Esophagus squamous epithelium (tissue), 4 donors: ENCODE results near the gene ITIH5.

ENCODE experiments used
- POLR2A ChIP-seq, 4 donors: fragments of 450-650 bp; IDR thresholded peaks; one replicate each; pipeline ENCODE4 v1.6.1; 2017; ENCODE audit warnings: antibody characterized with exemption in 4 of 4, mild to moderate bottlenecking in 4 of 4, moderate library complexity in 3 of 4
- TF ChIP-seq, protein P1 (sequence below), 6 experiments: fragments of 450-650 bp in 4 of 6; fragments of 200-600 bp in 2 of 6; sonication (generic) in 2 of 6; IDR thresholded peaks; one replicate each; pipeline ENCODE4 v1.5.1; 2016 to 2019; ENCODE audit warnings: antibody characterized with exemption in 6 of 6, mild to moderate bottlenecking in 4 of 6, moderate library complexity in 4 of 6

DNA sequence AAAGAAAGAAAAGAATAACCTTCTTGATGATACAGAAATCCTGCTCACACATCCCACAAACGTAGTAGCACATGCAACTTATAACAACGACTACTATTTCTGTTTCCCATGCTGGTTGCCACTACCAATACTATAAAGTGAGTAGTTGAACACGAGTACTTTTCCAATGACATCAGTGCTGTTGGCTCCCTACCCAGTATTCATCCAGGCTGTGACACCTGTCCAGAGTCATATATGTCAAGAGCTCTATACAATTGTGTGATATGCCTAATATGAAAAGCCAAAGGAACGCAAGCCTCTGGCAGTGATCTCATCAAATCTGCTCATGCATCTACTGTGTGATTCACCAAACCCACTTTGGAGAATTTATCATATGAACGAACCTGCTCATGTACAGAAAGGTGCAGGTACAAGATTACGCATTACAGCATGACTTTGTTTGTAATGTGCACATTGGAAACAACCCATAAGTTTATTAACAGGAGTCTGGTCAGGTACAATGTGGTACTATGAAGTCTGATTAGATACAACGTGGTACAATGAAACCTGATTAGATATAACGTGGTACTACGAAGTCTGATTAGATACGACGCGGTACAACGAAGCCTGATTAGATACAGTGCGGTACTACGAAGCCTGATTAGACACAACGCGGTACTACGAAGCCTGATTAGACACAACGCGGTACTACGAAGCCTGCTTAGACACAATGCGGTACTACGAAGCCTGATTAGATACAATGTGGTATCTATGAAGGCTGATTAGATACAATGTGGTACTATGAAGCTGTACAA lies 5.8 kb upstream of the ITIH5 start:
- TF ChIP-seq, protein P1, sequence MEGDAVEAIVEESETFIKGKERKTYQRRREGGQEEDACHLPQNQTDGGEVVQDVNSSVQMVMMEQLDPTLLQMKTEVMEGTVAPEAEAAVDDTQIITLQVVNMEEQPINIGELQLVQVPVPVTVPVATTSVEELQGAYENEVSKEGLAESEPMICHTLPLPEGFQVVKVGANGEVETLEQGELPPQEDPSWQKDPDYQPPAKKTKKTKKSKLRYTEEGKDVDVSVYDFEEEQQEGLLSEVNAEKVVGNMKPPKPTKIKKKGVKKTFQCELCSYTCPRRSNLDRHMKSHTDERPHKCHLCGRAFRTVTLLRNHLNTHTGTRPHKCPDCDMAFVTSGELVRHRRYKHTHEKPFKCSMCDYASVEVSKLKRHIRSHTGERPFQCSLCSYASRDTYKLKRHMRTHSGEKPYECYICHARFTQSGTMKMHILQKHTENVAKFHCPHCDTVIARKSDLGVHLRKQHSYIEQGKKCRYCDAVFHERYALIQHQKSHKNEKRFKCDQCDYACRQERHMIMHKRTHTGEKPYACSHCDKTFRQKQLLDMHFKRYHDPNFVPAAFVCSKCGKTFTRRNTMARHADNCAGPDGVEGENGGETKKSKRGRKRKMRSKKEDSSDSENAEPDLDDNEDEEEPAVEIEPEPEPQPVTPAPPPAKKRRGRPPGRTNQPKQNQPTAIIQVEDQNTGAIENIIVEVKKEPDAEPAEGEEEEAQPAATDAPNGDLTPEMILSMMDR (IDR thresholded peaks at IDR 0.05), result no peak
- no peak for TF ChIP-seq POLR2A (IDR thresholded peaks at IDR 0.05)
